ENCODE data around the gene XRCC3.
"Not testable (repeated sequence)": the region's sequence is repeated elsewhere in the genome, so short reads cannot be mapped to it uniquely, and the experiment has no call there.

Gene XRCC3

GRCh38 chr14:103694572-103695026, 20.7 kb downstream of the XRCC3 start:
- DNase-seq (ENCODE audit: low spot score): peak; percentile 66

DNA sequence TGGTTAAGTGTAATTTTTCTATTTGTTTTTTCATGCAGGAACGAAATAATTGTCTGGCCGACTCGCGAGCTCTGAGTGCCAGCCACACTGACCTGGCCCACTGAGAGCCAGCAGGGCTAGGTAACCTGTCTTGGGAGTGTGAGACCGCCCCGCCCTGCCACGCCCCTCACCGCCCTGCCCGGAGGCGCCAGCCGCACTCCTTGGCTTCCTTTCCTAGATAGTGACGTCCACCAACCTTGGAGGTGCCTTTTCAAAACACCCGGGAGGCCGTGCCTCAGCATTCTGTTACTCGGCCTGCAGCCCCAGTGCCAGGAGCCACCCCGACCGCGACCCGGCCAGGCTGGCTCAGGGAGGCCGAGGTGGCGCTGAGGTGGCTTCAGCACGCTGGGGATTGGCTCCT, 21.7 kb downstream of the XRCC3 start:
- DNase-seq (ENCODE audit: low spot score): no peak

DNA sequence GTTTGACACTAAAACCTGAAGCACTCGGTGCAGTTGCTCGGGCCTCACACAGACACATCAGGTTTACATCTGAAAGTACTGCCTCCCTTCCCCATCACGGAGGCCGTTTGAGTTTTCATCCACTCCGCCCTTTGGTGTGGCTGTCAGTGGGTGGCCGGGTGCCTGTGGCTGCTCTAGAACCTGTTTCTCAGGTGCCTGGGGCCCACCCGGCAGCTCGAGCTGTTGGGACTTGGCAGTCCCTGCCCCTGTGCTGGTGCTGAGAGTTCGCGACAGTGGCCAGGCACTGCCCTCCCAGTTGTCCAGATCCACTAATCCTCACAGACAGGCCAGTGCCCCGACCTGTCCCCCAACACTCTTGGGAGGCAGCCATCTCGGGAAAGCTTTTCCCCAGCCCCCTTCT, 22.4 kb downstream of the XRCC3 start:
- no peak for DNase-seq (ENCODE audit: low spot score)

- DNase-seq (ENCODE audit: low spot score): no peak
Observed at GRCh38 chr14:103692159-103692558, 23.1 kb downstream of the XRCC3 start.

- not testable (repeated sequence) for DNase-seq (ENCODE audit: low spot score)
Observed at GRCh38 chr14:103691655-103692054, 23.6 kb downstream of the XRCC3 start.

GRCh38 chr14:103690332-103690731, 24.9 kb downstream of the XRCC3 start:
- no peak for DNase-seq (ENCODE audit: low spot score)

DNA sequence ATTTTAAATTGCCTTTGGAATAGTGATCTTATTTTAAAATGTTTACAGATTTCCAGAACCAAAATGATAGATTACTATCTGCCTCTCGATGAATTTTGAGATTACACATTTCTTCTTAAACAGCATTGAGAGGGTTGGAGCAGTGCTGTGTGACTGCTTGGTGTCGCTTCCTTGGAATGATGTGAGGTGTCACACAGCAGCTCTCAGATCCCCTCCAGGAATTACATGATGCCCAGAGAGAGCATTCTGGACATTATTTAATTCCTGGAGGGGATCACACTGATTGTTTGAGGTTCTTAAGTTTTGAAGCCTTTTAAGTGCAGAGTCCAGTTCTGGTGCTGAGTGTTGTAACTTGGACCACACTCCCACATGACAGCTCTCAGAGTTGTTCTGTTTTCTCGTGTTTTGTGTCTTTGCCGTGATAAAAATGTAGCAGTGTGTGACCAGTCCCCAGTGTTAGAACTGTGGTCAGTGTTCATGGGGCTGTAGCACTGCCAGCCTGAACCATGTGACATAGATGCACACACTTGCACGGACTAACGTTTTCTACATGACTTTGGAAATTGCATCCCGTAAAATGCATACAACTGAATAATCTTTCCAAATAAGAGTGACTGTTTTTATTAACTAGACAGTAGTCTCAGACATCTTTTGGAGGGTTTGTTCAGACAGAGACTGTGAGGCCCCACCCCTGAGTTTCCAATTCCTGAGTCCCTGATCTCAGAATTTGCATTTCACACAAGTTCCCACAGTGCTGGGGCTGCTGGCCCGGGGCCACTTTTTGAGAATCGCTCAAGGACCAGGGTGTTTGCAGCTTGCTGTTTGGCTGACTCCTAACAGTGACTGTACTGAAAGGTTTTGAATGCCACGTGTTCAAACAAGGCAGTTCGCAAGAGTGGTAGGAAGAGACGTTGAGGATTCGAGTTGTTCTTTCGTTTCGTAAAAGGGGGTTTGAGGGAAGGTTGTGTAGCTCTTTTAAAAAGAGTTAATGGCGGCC, 26.0 kb downstream of the XRCC3 start:
- DNase-seq (ENCODE audit: low spot score): no peak

- no peak for DNase-seq (ENCODE audit: low spot score)
Observed at GRCh38 chr14:103688441-103688840, 26.8 kb downstream of the XRCC3 start.

DNA sequence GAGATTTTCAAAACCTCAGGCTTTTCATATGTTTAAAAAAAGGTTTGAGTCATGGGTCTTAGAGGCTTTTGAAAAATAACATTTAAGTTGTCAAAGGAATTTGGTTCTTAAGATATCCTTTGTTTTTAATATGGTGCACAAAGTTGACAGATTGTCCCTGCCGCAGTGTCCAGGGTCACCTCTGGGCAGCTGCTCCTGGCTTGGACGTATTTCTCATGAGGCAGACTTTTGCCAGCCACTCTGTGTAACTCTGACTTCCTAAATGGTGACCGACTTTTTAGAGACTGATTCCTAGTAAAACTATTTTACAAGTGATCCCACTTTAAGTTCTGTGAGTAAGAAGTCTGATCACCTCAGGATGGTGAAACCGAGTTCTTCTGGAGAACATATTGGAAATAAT, 27.5 kb downstream of the XRCC3 start:
- no peak for DNase-seq (ENCODE audit: low spot score)

GRCh38 chr14:103686831-103687485, 28.3 kb downstream of the XRCC3 start:
- DNase-seq (ENCODE audit: low spot score): no peak

GRCh38 chr14:103685276-103686211, 29.7 kb downstream of the XRCC3 start:
- DNase-seq (ENCODE audit: low spot score): no peak

GRCh38 chr14:103684871-103685270, 30.4 kb downstream of the XRCC3 start:
- DNase-seq (ENCODE audit: low spot score): no peak

DNA sequence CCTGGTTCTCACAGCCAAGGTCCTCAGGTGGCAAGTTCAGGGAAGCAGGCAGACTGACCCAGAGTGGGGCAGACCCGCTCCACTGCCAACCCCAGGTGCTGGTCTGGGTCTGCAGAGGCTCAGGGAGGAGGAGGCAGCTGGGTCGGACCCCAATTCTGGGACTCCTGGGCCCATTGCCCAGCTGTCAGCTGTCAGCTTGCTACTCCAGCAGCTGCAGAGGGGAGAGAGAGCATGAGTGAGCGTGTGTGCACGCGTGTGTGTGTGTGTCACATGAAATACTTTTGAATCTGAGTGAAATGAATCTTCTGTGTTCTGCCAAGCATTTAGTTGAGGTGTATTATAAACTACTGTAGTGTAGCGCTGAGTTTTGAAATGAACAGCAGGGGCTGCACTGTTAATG, 30.8 kb downstream of the XRCC3 start:
- no peak for DNase-seq (ENCODE audit: low spot score)

- DNase-seq (ENCODE audit: low spot score): no peak
Observed at GRCh38 chr14:103683139-103683538, 32.1 kb downstream of the XRCC3 start.

- DNase-seq (ENCODE audit: low spot score): no peak
Observed at GRCh38 chr14:103680491-103681231, 34.6 kb downstream of the XRCC3 start.

DNA sequence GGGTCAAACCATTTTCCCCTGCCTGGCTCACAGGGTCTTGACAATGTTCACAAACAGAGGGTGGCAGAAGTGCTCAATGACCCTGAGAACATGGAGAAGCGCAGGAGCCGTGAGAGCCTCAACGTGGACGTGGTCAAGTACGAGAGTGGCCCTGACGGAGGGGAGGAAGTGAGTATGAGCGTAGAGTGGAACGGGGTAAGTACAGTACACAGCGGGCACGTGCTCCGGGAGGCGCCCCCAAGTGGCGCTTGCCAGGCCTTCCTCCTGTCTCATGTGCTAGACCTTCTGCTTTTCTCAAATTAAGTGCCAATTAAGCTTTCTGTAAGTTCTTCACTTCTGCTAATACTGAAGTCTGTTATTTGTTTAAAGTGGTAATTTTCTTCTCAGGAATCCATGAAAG, 35.9 kb downstream of the XRCC3 start:
- peak; percentile 86 for DNase-seq (ENCODE audit: low spot score)

DNA sequence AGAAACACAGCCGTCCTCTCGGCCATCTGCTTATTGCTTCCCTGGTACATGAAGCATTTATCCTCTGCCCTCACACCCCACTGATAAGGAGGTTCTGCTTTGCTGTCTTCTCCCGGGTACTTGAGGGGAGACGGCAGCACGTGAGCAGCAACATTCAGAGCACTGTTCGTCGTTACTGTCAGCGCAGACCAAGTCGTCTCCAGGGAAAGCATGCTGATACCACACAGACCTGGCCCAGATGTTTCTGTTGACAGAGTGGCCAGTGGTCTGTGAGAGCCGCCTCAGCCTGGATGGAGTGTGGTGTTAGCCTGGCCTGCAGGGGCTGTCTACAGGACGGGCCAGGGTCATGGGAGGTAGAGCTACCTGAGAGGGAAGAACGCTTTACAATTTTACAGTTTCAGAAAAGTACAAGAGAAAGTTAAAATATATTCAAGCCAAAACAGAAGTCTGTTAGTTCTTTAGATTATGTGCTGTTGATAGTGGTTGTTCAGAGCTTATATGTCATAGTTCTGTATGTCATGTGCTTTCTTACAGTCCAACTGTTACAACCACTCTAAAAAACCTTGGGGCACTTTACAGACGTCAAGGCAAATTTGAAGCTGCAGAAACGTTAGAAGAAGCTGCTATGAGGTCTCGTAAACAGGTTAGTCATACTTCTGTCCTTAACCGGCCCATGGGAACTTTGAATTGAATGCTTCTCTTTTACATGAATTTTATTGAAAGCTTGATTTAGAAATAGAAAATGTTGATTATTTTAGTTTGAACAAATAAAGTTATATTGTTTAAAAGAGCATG, 38.2 kb downstream of the XRCC3 start:
- no peak for DNase-seq (ENCODE audit: low spot score)

GRCh38 chr14:103675957-103676356, 39.3 kb downstream of the XRCC3 start:
- DNase-seq (ENCODE audit: low spot score): no peak

DNA sequence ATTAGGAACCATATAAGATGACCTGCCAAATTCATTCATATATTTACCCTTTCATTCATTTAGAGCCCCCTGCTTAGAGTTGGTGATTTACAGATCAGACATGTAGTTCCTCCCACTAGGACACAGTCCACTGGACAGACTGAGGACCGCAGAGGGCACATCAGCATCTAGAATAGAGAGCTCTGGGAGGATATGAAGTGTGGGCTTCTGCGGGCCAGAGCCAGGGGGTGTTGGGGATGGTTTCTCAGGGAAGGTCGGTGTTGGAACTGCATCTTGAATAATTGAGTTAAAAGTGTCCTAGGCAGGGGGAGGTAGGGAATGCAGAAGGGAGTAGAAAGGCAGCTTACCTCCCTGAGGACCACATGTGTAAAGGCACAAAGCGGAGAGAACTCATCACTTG, 43.3 kb downstream of the XRCC3 start:
- DNase-seq (ENCODE audit: low spot score): no peak

- no peak for DNase-seq (ENCODE audit: low spot score)
Observed at GRCh38 chr14:103669370-103669769, 45.9 kb downstream of the XRCC3 start.

DNA sequence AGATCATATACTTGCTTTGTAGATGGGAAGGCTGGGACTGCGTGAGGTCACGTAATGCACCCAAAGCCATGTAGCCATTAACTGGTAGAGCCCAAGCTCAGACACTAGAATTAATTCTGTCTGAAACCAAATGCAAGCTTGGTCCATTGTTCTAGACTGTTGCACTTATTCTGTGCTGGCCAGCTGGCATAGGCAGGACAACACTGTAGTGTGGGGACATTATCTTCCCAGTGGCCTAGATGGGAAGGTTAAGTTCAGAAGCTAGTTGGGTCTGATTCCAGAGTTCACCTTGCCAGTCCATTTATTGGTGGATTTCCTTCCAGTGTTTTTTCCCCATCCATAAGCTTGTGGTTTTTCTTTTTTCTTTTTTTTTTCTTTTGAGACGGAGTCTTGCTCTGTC, 47.1 kb downstream of the XRCC3 start:
- no peak for DNase-seq (ENCODE audit: low spot score)

Measured in D341Med (cell line).